Lower leg skin (tissue), 4 donors: ENCODE results near the gene ABCA10. TPM values are rescaled to one million over a fixed set of nuclear protein-coding genes. Genes with fewer than 3 reads are reported as not detected.

ENCODE experiments used
- DNase-seq, 2 donors: peaks; one replicate each; pipeline ENCODE4 v3.0.0-alpha.2; 2019; ENCODE audit warnings: low spot score in 2 of 2
- H3K4me3 ChIP-seq: fragments of 200-600 bp; sonication (generic); 2 replicates; pipeline ENCODE4 v1.5.1; 2017; ENCODE audit warnings: mild to moderate bottlenecking, low read depth; ENCODE audit not compliant: poor library complexity, severe bottlenecking
- CTCF ChIP-seq, 3 donors: fragments of 450-650 bp; IDR thresholded peaks; one replicate each; pipeline ENCODE4 v1.5.1; 2016; ENCODE audit warnings: antibody characterized with exemption in 3 of 3, mild to moderate bottlenecking in 3 of 3, moderate library complexity in 2 of 3
- POLR2A ChIP-seq, 2 donors: fragments of 450-650 bp; IDR thresholded peaks; one replicate each; pipeline ENCODE4 v1.6.1; 2016 to 2017; ENCODE audit warnings: antibody characterized with exemption in 2 of 2, mild to moderate bottlenecking in 1 of 2, moderate library complexity in 1 of 2
- WGBS, 2 donors: methylation state at CpG; one replicate each; pipeline ENCODE4 v1.1.5; 2018; 5-methylcytosine and 5-hydroxymethylcytosine counted together
- intact Hi-C: fragments of 100-400 bp; cut with DNase I; formaldehyde crosslinking; loops from one replicate; pipeline ENCODE4 v1.15.0; 2023; ENCODE audit warnings: low total_unique reads
- total RNA-seq, 4 donors: library from RNA; depleted of rRNA; stranded (reverse); fragments of >200 nt; gene quantifications; one replicate each; pipeline ENCODE4 v1.1.0, GENCODE V29; 2016

The ABCA10 gene
- total RNA-seq, 4 donors from 2014 or later, result 1.9 to 8.9 (median 3.6) TPM

GRCh38 chr17:69223809-69224208, 4.8 kb downstream of the ABCA10 start:
- intact Hi-C loops, result no loop called here
- no peak overlapping the region for H3K4me3 ChIP-seq
- DNase-seq, result no peak
- 81 to 90% methylated on average over 3 of the region's 3 CpGs for WGBS, 2 donors
- no peak for TF ChIP-seq POLR2A (IDR thresholded peaks at IDR 0.05)
- TF ChIP-seq CTCF (IDR thresholded peaks at IDR 0.05), result no peak

GRCh38 chr17:69222707-69223258, 5.8 kb downstream of the ABCA10 start:
- no peak for DNase-seq
- intact Hi-C loops, result no loop called here
- TF ChIP-seq CTCF (IDR thresholded peaks at IDR 0.05) (no peak), POLR2A (IDR thresholded peaks at IDR 0.05) (no peak)
- no peak overlapping the region for H3K4me3 ChIP-seq

GRCh38 chr17:69220098-69220497, 8.5 kb downstream of the ABCA10 start:
- 80 to 91% methylated on average over 1 of the region's 1 CpG for WGBS, 2 donors
- intact Hi-C loops, result no loop called here
- no peak overlapping the region for H3K4me3 ChIP-seq
- DNase-seq, result no peak
- TF ChIP-seq POLR2A (IDR thresholded peaks at IDR 0.05), result no peak
- no peak for TF ChIP-seq CTCF (IDR thresholded peaks at IDR 0.05)

- 84 to 90% methylated on average over 3 of the region's 3 CpGs for WGBS, 2 donors
- TF ChIP-seq POLR2A (IDR thresholded peaks at IDR 0.05) (no peak), CTCF (IDR thresholded peaks at IDR 0.05) (no peak)
- no peak for DNase-seq
Measured at GRCh38 chr17:69218986-69219385, 9.6 kb downstream of the ABCA10 start.

GRCh38 chr17:69213059-69213813, 15.4 kb downstream of the ABCA10 start:
- no peak for TF ChIP-seq CTCF (IDR thresholded peaks at IDR 0.05)
- TF ChIP-seq POLR2A (IDR thresholded peaks at IDR 0.05), result no peak

More at GRCh38 chr17:69218986-69219385, 9.6 kb downstream of the ABCA10 start:
- no peak overlapping the region for H3K4me3 ChIP-seq
- intact Hi-C loops, result no loop called here

More at GRCh38 chr17:69213059-69213813, 15.4 kb downstream of the ABCA10 start:
- 91 to 92% methylated on average over 9 of the region's 9 CpGs for WGBS, 2 donors
- intact Hi-C loops, result no loop called here
- no peak for DNase-seq
- no peak overlapping the region for H3K4me3 ChIP-seq
